GM18909 (cell line): ENCODE data around the gene AGK.

Experiments used
- ATAC-seq: cut with Tn5 transposase; IDR thresholded peaks from one replicate; pipeline ENCODE4 v1.9.1; 2021; ENCODE audit warnings: mild to moderate bottlenecking; ENCODE audit not compliant: unreplicated experiment, poor library complexity

The AGK gene, protein sequence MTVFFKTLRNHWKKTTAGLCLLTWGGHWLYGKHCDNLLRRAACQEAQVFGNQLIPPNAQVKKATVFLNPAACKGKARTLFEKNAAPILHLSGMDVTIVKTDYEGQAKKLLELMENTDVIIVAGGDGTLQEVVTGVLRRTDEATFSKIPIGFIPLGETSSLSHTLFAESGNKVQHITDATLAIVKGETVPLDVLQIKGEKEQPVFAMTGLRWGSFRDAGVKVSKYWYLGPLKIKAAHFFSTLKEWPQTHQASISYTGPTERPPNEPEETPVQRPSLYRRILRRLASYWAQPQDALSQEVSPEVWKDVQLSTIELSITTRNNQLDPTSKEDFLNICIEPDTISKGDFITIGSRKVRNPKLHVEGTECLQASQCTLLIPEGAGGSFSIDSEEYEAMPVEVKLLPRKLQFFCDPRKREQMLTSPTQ

DNA sequence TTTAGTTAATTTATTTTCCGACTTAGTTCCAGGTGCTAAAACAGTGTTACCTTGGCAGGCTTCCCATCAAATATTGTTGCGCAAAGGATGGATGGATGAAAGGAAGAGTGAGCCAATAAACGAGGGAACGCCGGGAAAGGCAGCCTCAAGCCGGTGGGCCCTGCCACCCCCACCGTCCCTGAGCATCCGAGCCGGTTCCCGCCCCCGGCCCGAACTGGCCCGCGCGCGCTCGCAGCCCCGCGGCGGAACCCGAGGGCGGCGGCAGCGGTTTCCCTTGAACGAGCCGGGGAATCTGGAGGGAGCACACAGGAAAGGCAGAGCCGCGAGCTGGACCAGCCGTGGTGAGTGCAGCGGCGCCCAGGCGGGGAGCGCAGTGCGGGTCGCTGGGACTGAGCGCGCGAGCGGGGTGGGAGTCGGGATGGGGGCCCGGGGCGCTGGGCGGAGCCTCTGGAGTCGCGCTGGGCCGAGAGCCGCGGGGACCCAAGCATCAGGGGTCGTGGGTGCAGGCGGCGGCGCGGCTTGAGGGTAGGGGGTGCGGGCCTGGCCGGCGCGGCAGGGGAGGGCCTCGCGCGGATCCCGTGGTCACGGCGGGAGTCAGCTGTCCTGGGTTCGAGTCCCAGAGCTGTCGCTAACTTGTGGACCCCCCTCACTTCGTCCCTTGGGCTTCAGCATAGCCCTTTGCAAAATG lies at the start of gene AGK:
AGK (plus strand) TSS at position 317 of the 688 bp plus-strand sequence. CDS start 4,057 bp downstream, outside the sequence.
- ATAC-seq, result peak; percentile 94

DNA sequence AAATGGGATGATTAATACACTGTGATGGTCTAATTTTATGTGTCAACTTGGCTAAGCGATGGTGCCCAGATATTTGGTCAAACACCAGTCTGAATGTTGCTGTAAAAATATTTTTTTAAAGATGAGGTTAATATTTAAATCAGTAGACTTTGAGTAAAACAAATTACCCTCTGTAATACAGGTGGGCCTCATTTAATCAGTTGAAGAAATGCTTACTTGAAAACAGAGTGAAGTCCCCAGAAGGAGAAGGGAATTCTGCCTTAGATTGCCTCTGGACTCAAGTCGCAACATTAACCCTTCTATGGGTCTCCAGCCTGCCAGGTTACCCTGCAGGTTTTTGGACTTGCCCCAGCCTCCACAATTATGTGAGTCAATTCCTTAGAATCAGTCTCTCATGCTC lies 49.8 kb upstream of the AGK start:
- no peak for ATAC-seq

DNA sequence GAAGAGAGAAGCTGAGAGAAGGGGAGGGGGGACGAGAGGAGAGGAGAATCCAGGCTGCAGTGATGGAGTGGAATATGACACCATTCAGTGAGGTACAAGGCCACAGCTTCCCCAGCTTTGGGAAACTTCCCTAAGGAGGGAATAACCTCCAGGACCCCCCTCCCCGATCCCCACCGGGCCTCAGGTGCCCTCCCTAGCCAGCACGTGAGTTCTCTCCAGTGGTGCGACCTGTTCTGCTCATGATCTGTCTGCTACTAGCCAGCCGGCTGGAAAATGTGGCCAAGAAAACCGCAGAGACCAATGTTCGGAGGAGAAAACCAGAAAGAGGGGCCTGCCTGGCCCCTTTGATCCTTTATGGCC lies 39.9 kb upstream of the AGK start:
- no peak for ATAC-seq

DNA sequence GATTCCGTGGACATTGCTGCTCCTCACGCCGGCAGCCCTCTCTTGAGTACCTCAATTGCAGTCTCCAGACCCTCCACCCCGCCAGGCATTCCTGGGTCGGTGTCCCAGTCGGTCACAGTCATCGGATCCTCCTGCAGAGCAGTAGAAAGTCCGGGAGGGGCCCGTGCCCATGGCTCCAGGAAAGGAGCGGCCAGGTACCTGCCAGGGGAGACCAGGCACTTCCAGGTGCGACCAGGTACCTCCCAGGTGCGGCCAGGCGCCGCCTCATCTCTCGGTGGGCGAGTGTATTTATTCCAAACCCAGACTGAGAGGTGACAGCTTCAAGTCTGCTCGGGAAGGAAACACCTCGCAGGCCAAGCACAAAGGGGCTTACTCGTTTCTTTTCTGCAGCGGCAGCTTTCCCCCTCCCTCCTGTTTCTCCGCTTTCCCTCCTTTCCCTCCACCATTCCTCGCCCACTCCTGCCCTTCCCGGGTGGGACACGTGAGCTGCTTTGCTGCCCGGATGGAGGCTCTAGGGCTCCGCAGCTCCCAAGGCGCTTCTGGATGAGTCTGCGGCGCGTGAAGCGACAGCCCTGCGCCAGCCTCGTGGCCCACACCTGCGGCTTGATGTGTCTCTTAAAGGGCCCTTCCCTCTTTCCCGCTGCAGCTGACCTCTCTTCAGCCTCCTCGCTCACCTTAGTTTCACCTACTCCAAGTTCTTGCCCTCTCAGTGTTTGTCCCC lies 39.4 kb upstream of the AGK start:
- ATAC-seq, result no peak

DNA sequence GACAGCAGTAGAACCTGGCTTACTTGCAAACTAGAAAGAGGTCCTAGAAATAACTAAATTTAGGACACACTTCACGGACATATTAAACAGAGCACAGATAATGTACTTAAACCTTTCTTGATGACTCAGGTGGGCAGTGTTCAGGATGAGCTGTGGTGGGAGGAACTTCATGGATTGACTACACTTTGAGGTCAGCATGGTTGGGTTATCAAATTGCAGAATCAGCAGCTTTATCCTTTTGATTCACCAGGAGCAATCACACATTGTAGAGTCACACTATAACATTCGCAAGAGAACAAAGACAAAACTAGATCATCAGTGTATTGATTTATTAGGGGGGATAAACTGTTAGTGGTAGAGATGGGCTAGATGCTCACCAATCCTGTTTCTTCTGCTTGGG lies 38.6 kb upstream of the AGK start:
- ATAC-seq, result no peak

DNA sequence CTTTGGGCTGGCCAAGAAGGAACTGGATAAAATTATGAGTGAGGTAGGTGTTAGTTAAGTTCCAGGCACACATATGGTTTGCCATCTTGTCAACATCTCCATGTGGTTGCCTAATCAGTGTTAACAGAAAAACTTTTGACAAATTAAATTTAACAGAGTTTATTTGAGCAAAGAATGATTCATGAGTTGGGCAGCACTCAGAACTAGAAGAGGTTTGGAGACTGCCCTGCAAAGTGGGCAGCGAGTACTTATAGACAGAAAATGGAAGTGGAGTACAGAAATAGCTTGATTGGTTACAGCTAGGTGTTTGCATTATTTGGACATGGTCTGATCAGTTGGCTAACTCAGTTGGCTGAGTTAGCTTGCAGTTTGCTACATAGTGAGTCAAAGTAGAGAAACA lies 37.5 kb upstream of the AGK start:
- no peak for ATAC-seq

DNA sequence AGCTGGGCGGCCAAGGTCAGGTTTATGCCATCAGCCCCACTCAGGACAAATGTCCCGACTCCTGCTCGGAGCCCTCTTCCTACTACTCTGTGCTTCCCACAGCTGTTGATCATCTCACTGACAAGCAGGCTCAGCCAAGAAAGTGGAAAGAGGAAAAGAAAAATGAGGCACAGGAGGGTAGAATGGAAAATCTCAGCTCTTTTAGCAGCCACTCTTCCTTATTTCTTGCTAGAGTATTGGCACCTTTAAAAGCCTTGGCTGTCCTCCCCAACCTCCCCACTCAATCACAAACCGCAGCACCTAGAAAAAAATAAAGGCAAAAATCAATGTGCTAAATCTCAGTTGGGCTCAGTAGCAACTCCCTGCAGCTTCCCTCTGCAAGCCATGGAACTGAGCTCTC lies 35.3 kb upstream of the AGK start:
- no peak for ATAC-seq

DNA sequence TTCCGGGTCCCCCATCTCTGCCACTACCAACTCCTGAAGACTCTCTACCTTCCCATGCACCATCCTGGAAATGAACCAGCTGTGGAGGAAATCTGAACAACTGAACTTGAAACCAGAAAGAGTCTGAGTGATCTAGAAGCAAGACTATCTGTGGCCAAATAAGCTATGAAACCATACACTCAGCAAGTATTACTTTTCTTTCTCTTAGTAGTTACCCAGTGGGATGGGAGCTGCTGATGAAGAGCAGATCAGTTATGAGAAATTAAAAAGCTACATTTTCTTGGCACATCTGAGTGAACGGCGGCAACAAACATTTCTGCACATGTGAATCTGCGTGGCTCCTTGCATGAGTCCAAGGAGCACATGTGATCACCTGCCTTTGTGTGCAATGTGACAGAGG lies 31.6 kb upstream of the AGK start:
- no peak for ATAC-seq

DNA sequence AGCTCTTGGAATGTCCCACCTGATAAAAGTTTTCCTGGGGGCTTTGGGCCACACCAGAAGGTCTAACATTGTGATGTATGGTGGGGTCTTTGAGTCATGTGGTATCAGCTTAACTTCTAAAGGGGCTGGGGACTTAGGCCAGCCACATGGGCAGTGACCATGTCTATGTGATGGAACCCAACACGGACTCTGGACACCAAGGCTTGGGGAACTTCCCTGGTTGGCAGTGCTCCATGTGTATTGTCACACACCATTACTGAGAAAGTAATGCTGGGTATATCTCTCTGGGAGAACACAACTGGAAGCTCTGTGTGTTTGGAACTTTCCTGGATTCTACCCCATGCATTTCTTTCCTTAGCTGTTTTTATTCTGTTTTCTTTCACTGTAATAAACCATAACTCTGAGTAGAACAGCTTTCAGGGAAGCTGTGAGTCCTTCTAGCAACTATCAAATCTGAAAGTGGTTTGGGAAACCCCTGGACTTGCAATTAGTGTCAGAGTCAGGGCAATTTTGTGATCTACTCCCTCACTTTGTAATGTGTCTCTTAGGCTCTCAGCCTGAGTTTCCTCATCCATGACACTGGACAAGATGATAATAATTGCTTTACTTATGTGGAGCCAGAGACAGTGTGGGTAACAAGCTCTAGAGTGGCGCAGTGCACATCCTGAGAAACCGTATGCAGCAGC lies 28.4 kb upstream of the AGK start:
- no peak for ATAC-seq

DNA sequence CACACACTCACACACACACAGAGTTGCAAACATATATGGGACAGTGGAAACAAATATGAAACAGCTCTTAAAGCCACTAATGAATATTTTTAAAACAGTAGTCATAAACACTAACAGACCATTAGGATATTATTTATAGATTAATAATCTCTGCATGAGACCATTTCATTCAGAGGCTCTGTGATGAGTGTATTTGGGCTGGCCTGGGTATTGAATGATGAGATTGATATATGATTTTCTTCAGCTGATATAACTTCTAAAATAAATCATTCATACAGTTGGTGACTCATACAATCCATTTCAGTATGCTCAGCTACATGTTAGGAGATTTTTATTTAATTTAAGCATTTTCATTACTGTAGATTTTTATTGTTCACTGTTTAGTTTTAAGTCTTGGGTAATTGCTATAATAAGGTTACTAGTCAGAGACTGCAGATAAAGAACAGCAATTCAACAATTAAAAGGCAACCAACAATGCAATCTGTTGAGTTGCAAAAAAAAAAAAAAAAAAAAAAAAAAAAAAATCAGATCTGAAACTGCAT lies 25.2 kb upstream of the AGK start:
- no peak for ATAC-seq

DNA sequence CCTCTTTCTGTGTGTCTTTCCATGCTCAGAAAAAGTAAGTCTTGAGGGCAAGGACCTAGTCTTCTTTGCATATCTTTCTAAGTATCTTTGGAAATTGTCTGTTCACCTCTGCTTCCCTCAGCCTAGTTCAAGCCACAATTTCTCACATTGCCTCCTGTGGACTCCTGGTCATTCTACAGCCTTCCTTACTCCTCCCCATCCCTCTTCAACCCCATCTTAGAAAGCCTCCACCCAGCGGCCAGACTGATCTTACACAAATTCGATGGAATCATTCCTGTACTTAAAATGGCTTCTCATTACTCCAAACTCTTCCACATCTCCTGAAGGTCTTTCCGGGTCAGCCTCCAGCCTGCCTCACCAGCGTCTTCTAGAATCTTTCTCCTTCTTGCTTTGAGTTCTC lies 24.1 kb upstream of the AGK start:
- ATAC-seq, result no peak

DNA sequence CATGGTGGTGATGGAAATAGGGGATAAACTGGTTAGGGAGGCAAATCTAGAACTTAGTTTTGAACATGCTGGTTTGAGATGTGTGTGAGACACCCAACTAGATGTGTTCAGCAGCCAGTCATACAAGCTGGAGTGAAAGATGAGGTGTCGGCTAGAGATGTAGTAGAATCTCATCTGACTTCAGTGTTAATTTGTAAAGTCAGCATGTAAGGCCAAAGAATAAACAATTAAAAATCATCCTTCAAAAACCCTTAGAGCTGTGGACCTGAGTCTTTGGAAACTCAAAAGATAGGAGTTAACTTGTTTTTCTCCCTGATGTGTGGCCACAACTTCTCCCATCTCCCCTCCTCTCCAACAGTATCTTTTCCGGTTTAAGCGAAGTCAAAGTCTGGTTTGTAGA lies 22.8 kb upstream of the AGK start:
- ATAC-seq, result no peak

DNA sequence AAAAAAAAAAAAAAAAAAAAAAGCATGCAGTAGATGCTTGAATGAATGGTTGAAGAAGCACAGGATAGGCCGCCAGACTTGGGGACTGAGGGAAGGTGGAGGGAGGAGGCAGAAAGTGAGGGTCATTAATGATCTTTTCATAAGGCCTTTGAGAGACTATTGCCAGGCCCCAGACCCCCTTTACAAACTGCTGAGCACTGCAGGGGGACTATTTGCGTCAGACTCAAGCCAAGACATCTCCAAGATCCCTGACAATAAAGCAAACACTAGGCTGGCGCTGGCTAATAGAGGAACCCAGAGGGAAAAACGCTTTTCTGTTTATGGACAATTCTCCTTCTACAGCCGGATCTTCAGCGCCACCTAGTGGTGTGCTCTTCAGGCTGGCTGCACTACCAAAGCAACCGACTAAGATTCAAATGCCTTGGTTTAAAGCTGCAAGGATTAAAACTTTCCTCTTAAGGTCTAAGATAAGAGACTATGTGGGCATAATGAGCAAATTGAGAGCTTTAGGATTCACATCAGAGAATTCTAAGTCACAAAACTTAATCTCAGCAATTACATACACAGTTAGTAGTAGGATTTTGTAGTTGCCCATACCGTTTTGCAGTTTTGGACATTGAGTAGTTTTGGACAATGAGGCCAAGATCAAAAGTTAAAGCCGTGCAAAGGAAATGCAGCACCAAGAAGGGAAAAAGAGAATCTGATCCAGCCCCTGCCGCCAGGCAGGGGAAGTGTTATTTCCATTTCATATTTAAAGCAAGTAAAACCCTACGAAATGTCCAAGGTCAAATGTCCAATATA lies 17.9 kb upstream of the AGK start:
- ATAC-seq, result no peak

DNA sequence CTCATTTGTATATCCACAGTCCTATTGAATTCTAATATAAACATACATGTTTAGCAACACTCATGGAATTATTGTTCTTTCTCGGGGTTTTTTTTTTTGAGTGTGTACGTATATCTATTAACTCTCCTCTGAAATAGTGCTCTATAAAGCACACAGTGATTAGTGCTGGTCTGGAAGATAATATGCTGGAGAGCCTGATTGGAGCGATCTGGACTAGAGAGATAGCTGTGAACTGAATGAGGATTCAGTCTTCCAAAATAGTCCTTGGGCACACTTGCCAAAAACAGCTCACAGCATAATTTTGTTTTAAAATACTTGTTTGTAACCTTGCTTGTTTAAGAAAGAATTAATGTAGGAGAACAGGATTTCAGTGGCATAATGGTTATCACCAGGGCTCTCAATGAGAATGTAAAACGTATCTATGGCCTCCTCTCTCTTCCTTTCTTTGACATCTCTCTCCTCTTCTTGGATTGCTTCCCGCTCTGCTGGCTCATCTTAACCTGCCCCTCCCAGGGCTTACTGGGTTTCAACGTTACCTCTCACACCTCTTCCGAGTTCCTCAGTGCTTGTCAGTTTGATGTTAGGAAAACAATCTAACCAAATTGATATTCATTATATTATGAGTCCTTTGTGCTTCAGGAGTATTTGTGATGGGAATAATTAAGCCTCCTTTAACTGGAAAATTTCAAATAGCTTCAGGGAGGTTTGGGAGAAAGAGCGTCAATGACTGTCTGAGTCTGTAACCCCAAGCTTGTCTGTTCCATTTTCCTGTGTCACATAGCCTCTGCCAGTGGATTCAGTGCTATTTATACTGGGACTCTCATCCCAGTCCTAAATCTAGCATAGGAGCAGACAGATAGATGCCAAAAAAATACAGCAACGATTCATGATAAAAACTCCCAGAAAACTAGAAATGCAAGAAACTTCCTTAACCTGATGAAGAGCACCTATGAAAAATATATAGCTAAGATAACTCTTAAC lies 16.2 kb upstream of the AGK start:
- no peak for ATAC-seq

DNA sequence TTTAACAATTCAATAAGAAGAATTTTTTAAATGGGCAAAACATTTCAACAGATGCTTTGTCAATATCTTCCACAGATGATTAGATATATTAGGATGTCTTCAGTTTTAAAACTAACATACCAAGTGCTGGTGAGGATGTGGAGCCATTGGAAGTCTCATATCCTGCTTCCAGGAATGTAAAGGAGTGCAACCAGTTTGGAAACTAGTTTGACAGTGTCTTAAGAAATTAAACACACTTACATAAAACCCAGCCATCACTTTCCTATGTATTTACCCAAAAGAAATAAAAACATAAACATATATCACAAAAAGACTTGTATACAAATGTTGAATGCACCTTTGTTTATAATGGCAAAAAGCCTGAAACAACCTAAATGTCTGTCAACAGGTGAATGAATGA lies 13.3 kb upstream of the AGK start:
- no peak for ATAC-seq

DNA sequence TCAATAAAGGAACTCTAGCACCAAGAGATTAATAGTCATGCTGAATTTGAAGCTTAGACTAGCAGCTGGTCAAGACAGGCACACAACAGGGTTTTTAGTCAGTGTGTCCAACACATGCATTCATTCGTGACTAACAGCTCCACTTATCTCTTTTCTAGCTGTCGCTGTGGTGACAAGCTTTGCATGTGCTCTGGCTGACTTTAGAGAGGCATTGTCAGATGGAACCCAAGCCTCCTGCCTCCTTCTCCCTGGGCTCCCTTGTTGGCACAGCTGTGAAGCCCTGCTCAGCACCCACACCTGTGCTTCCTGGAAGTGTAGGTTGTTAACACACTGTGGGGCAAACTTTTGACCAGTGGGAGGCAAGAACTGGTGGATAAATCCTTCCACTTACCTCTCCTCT lies 9.8 kb upstream of the AGK start:
- no peak for ATAC-seq

DNA sequence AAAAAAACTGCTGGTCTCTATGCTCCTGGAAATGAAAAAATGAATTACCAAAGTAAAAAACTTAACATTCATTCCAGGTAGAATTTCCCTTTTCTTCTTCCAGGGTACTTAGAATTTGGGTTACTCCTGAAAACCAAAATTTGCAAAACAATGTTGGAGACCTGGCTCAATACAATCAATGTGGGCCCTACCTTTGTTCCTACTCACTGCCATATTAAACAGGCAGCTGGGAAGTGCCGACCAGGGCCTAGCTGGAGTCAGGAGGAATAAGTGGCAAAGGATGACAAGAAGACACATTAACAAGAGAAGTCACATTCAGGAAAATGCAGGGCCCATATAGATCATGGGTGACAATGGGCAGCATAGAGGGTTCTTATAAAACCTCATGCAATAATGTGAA lies 6.4 kb upstream of the AGK start:
- ATAC-seq, result no peak

DNA sequence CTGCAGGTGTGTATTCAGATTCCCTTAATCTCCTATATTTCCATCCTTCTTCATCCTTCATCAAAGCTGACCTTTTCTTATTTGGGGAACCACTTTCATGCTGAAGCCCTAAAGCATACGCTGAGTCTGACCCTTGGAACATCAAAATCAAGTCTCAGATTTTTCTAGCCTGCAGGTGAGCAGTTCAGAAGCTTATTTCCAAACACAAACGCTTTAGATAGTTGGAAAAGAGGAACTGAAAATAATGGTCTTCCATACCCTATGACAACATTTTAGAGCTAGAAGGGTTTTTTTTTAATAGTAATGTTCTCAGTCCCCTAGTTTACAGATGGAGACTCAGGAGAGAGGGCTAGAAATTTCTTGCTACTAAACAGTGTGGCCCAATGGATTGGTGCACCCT lies 1.6 kb upstream of the AGK start:
- ATAC-seq, result no peak
